ENCODE data around the gene RGPD5. TPM values are rescaled to one million over a fixed set of nuclear protein-coding genes. Genes with fewer than 3 reads are reported as not detected.
"Not testable (repeated sequence)": the region's sequence is repeated elsewhere in the genome, so short reads cannot be mapped to it uniquely, and the experiment has no call there.

The RGPD5 gene
- total and polyA plus RNA-seq, 2 donors from 2014 or later, result 0.60 to 43.4 TPM

DNA sequence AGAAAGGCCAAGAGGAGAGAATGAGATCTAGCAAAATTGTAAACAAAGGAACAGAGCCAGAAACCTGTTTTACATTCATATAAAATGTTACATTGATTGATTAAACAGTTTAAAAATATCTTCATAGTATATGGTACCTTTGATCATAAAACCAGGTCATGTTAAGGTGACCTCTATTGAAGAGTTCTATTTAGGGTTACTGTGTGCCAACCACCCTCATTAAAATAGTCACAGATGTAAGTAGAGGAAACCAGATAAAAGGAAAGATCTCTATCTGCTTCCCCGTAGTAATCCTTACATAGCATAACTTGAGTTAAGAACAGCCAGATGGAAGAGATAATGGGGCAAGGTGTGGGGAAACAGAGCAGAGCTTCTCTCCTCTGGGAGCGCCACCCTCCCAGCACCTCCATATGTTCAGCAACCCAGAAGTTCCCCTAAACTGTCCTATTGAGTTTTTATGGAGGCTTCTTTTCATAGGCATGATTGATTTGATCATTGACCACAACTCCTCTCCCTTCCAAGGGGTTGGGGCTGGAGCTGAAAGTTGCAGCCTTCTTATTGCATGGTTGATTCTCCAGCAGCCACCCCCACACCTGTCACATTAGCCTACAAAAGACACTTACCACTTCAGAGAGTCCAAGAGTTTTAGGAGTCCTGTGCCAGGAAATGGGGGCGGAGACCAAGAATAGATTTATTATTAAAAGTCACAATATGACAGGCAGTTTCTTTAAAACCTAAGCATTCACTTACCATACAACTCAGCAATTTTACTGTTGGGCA lies 101.2 kb downstream of the RGPD5 start:
- H3K27ac ChIP-seq (ENCODE audit: low read depth in 2 of 2, low read length in 2 of 2); intact Hi-C loops (cut with DNase I); H3K9ac ChIP-seq (ENCODE audit: low read length in 3 of 3); H3K27me3 ChIP-seq (ENCODE audit: control insufficient read depth, insufficient read depth, low read length); H3K9me3 ChIP-seq (ENCODE audit: control insufficient read depth in 2 of 3, insufficient read depth in 1 of 3, low read length in 3 of 3); H3K4me1 ChIP-seq (ENCODE audit: control insufficient read depth in 2 of 3, insufficient read depth in 2 of 3, low read depth in 1 of 3, low read length in 3 of 3); FAIRE-seq; DNase-seq; H3K36me3 ChIP-seq (ENCODE audit: control insufficient read depth in 2 of 3, insufficient read depth in 3 of 3, low read length in 3 of 3); H3K4me3 ChIP-seq (ENCODE audit: low read length in 3 of 3): not testable (repeated sequence)

- intact Hi-C loops (cut with DNase I); H3K36me3 ChIP-seq (ENCODE audit: control insufficient read depth in 2 of 3, insufficient read depth in 3 of 3, low read length in 3 of 3); H3K9me3 ChIP-seq (ENCODE audit: control insufficient read depth in 2 of 3, insufficient read depth in 1 of 3, low read length in 3 of 3); FAIRE-seq; DNase-seq; H3K4me1 ChIP-seq (ENCODE audit: control insufficient read depth in 2 of 3, insufficient read depth in 2 of 3, low read depth in 1 of 3, low read length in 3 of 3); H3K9ac ChIP-seq (ENCODE audit: low read length in 3 of 3); H3K4me3 ChIP-seq (ENCODE audit: low read length in 3 of 3); H3K27me3 ChIP-seq (ENCODE audit: control insufficient read depth, insufficient read depth, low read length); H3K27ac ChIP-seq (ENCODE audit: low read depth in 2 of 2, low read length in 2 of 2): not testable (repeated sequence)
These were observed 102.1 kb downstream of the RGPD5 start for GRCh38 chr2:109896212-109896611.

- intact Hi-C loops (cut with DNase I); H3K4me3 ChIP-seq (ENCODE audit: low read length in 3 of 3); H3K9me3 ChIP-seq (ENCODE audit: control insufficient read depth in 2 of 3, insufficient read depth in 1 of 3, low read length in 3 of 3); H3K9ac ChIP-seq (ENCODE audit: low read length in 3 of 3); FAIRE-seq; H3K27me3 ChIP-seq (ENCODE audit: control insufficient read depth, insufficient read depth, low read length); H3K27ac ChIP-seq (ENCODE audit: low read depth in 2 of 2, low read length in 2 of 2); H3K4me1 ChIP-seq (ENCODE audit: control insufficient read depth in 2 of 3, insufficient read depth in 2 of 3, low read depth in 1 of 3, low read length in 3 of 3); H3K36me3 ChIP-seq (ENCODE audit: control insufficient read depth in 2 of 3, insufficient read depth in 3 of 3, low read length in 3 of 3); DNase-seq: not testable (repeated sequence)
These were observed 103.8 kb downstream of the RGPD5 start for GRCh38 chr2:109897769-109898461.

DNA sequence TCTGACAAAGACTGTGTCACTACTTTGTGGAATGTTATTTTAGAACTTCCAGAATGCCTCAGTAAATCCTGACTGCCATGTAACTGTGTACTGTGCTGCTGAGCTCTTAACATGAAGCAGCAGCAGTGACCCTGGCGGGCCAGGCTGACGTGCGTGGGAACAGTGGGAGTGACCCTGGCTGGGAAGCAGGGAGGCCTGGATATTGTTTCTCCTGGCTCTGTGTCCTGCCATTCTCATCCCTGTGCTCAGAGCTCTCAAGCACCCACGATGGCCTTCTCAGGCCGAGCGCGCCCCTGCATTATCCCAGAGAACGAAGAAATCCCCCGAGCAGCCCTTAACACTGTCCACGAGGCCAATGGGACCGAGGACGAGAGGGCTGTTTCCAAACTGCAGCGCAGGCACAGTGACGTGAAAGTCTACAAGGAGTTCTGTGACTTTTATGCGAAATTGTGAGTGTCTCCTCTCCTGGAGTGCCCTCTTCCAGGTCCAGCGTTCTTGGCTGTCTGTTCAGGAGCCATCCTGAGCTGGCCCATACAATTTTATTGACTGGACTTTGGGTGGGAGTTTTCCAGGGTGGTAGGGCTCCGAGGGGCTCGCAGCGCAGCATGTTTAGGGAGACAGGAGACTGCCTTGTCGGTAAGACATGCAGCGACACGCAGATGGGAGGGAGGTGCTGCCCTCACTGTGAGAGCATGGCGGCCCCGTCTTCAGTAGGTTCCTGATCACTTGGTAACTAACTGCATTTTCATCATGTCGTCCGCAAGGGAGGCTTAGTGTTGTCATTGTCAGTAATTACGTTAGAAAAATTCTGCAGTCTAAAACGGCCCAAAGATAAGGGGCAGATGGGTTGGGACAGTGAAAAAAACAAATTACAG lies 104.6 kb downstream of the RGPD5 start, which contains the start of gene LIMS3:
TSS of gene LIMS3 (plus strand) at position 227 of the 875 bp plus-strand sequence. CDS start at position 268, 41 bp downstream.
- H3K36me3 ChIP-seq (ENCODE audit: control insufficient read depth in 2 of 3, insufficient read depth in 3 of 3, low read length in 3 of 3); H3K27ac ChIP-seq (ENCODE audit: low read depth in 2 of 2, low read length in 2 of 2); H3K27me3 ChIP-seq (ENCODE audit: control insufficient read depth, insufficient read depth, low read length); H3K9ac ChIP-seq (ENCODE audit: low read length in 3 of 3); DNase-seq; FAIRE-seq; H3K9me3 ChIP-seq (ENCODE audit: control insufficient read depth in 2 of 3, insufficient read depth in 1 of 3, low read length in 3 of 3); intact Hi-C loops (cut with DNase I); H3K4me1 ChIP-seq (ENCODE audit: control insufficient read depth in 2 of 3, insufficient read depth in 2 of 3, low read depth in 1 of 3, low read length in 3 of 3); H3K4me3 ChIP-seq (ENCODE audit: low read length in 3 of 3): not testable (repeated sequence)

GRCh38 chr2:109905796-109906195 lies 111.7 kb downstream of the RGPD5 start:
- H3K4me3 ChIP-seq (ENCODE audit: low read length in 3 of 3); H3K9ac ChIP-seq (ENCODE audit: low read length in 3 of 3); H3K27ac ChIP-seq (ENCODE audit: low read depth in 2 of 2, low read length in 2 of 2); DNase-seq; FAIRE-seq; H3K4me1 ChIP-seq (ENCODE audit: control insufficient read depth in 2 of 3, insufficient read depth in 2 of 3, low read depth in 1 of 3, low read length in 3 of 3); intact Hi-C loops (cut with DNase I); H3K36me3 ChIP-seq (ENCODE audit: control insufficient read depth in 2 of 3, insufficient read depth in 3 of 3, low read length in 3 of 3); H3K9me3 ChIP-seq (ENCODE audit: control insufficient read depth in 2 of 3, insufficient read depth in 1 of 3, low read length in 3 of 3); H3K27me3 ChIP-seq (ENCODE audit: control insufficient read depth, insufficient read depth, low read length): not testable (repeated sequence)

Other genes with a start within 250 kb of the RGPD5 start
- gene SEPTIN10, start 180.3 kb upstream of the RGPD5 start, total RNA-seq, result 80.7 TPM
- 20.8 TPM for gene SEPTIN10, start 180.3 kb upstream of the RGPD5 start, polyA plus RNA-seq (ENCODE audit: insufficient read depth, low read depth, low replicate concordance)
- 11.8 TPM for gene SOWAHC, start 179.9 kb upstream of the RGPD5 start, total RNA-seq
- gene SOWAHC, start 179.9 kb upstream of the RGPD5 start, polyA plus RNA-seq (ENCODE audit: insufficient read depth, low read depth, low replicate concordance), result 7.5 TPM
- gene LIMS3, start 104.4 kb downstream of the RGPD5 start, total RNA-seq, result 1.5 TPM
- 1.5 TPM for gene LIMS3, start 104.4 kb downstream of the RGPD5 start, polyA plus RNA-seq (ENCODE audit: insufficient read depth, low read depth, low replicate concordance)